ENCODE data around the gene COL8A2.
A peak's percentile ranks its signal among the peaks of the same experiment; 100 is the strongest.

Gene COL8A2

GRCh38 chr1:36109041-36109679 lies 15.9 kb downstream of the COL8A2 start:
- no peak for DNase-seq

- no peak for DNase-seq
Measured at GRCh38 chr1:36108314-36108713, 16.7 kb downstream of the COL8A2 start.

- DNase-seq, result no peak
Measured at GRCh38 chr1:36107394-36107793, 17.6 kb downstream of the COL8A2 start.

GRCh38 chr1:36106269-36106668 lies 18.8 kb downstream of the COL8A2 start:
- no peak for DNase-seq

- no peak for DNase-seq
Measured at GRCh38 chr1:36101546-36101945, 23.5 kb downstream of the COL8A2 start.

- DNase-seq, result no peak
Measured at GRCh38 chr1:36100376-36100775, 24.6 kb downstream of the COL8A2 start.

- DNase-seq, result peak; percentile 52 to 55
Measured at GRCh38 chr1:36099681-36100341, 25.2 kb downstream of the COL8A2 start.

- no peak for DNase-seq
Measured at GRCh38 chr1:36098650-36099365, 26.2 kb downstream of the COL8A2 start.

- no peak for DNase-seq
Measured at GRCh38 chr1:36097693-36098585, 27.1 kb downstream of the COL8A2 start.

GRCh38 chr1:36096500-36097432 lies 28.3 kb downstream of the COL8A2 start:
- peak; percentile 9 to 38 for DNase-seq

- DNase-seq, result peak; percentile 26 to 57
Measured at GRCh38 chr1:36095760-36096405, 29.1 kb downstream of the COL8A2 start.

- no peak for DNase-seq
Measured at GRCh38 chr1:36094621-36095061, 30.4 kb downstream of the COL8A2 start.

- no peak for DNase-seq
Measured at GRCh38 chr1:36093929-36094328, 31.1 kb downstream of the COL8A2 start.

- DNase-seq, result no peak
Measured at GRCh38 chr1:36093226-36093625, 31.8 kb downstream of the COL8A2 start.

- no peak for DNase-seq
Measured at GRCh38 chr1:36092798-36093185, 32.2 kb downstream of the COL8A2 start.

- peak in 1 of 2 experiments; percentile 17 for DNase-seq
Measured at GRCh38 chr1:36092166-36092797, 32.7 kb downstream of the COL8A2 start.

- no peak for DNase-seq
Measured at GRCh38 chr1:36091698-36092097, 33.3 kb downstream of the COL8A2 start.

GRCh38 chr1:36091141-36091540 lies 33.9 kb downstream of the COL8A2 start:
- no peak for DNase-seq

- DNase-seq, result peak; percentile 10 to 20
Measured at GRCh38 chr1:36089393-36090121, 35.5 kb downstream of the COL8A2 start.

Data from Kasumi-1 (cell line).